ENCODE data around the gene RNF25.

RNF25 gene, protein sequence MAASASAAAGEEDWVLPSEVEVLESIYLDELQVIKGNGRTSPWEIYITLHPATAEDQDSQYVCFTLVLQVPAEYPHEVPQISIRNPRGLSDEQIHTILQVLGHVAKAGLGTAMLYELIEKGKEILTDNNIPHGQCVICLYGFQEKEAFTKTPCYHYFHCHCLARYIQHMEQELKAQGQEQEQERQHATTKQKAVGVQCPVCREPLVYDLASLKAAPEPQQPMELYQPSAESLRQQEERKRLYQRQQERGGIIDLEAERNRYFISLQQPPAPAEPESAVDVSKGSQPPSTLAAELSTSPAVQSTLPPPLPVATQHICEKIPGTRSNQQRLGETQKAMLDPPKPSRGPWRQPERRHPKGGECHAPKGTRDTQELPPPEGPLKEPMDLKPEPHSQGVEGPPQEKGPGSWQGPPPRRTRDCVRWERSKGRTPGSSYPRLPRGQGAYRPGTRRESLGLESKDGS

DNA sequence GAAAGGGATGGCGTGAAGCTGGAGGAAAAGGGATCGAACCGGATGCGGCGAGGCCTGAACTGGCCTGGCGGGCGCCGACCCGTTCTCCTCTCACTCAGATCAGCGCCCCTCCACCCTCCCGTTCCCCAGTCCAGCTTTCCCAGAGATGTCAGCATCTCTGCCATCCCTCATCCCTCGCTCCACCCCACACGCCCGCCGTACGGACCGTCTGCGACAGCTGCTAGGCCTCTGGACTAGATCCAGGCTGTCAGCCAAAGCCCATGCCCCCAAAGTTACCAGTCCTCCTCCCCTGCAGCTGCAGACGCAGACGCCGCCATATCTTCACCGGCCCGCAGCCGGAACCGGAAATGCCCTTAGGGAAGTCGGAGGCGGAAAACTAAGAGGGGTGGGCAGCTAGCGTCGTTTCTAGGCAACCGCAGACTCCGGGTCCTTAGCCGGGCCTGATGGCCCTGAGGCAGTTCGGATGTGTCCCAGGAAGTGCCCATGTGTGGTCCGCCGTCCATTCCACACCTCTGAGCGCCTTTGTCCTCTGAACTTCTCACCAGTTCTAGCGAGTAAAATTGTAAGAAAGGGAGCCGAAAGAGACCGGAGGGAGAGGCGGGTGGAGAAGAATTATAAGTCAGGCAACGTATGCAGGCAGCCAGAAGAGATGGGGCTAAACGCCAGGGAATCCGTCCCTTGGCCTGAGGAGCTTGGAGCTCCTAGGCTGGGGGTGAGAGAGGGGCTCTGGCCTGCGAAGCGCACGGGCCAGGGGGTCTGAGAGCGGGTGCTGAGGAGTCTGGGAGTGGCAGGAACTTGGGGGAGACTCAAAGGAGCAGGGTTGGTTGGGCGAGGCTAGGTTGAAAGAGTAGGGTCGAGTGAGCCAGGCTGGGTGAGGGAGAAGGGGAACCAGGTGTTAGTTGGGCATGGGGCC is at the start of gene RNF25, which contains the start of gene STK36:
Gene RNF25 (minus strand): TSS at position 349 of the 913 bp plus-strand sequence. CDS start 32 bp downstream, at position 317.
Gene STK36 (plus strand): TSS at position 433 of the 913 bp plus-strand sequence. CDS start 744 bp downstream, outside the sequence.
- peak; percentile 88 for DNase-seq

DNA sequence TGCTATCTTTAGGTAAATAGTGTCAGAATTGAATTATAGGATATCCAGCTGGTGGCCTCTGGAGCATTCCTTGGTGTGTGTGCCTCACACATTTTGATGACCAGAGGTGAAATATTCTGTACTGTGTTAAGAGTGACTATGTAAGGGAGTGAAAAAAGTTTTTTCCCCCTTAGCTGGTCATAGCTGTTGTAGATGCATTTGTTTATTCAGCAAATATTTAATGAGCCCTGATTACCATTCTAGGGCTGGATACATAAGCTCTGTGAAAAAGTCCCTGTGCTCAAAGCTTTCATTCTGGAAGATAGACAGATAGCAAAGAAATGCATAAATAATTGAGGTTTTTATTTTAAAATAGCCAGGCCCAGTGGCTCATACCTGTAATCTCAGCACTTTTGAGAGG is 49.7 kb upstream of the RNF25 start:
- DNase-seq = no peak

DNA sequence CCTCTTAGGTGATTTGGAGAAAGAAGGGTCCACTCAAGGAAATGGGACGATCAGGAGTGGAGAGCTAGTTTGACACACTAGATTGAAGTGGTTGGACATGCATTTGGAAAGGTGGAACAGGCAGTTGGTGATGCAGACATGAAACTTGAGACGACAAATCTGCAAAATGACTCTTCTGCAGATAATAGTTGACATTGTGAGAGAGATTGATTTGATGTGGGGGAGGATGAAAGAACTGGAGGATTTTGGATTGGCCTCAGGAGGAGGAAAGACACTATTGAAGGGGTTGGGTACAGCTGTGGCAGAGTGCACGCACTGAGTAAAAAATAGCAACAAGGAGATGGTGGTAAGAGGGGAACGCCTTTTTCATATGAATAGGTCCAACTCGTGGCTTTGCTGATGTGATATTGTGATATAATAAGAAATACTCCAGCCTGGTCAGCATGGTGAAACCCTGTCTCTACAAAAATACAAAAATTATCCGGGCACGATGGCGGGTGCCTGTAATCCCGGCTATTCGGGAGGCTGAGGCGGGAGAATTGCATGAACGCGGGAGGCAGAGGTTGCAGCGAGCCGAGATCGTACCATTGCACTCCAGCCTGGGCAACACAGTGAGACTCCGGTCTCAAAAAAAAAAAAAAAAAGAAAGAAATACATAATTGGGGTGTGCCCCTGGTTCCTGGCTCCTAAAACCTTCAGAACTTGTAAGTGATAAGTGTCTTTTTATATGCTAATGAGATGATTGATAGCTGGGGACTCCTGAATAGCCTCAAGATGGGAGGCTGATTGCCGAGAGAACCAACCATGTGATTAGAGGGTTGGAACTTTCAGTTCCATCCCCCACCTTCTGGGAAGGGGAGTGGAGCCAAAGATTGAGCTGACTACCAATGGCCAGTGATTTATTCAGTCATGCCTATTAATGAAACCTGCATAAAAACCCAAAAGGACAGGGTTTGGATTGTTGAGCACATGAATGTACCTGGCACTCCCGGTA is 48.5 kb upstream of the RNF25 start:
- DNase-seq = no peak

DNA sequence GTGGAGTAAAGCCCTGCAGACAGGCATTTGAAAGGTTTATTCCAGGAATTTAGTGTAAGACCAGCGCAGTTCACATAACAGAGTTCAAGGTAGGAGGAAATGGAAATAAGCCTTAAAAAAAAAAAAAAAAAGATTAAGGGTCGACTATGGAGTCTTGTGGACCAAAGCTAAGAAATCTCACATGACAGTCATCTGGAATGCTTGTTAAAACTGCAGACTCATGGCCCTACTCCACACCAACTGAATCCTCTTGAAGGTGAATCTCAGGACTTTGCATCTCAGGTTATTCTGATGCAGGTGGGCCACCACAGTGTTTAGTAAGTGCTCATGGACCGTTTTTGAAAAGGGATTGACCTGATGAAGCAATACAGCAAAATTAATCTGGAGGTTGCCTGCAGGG is 47.7 kb upstream of the RNF25 start:
- no peak for DNase-seq

DNA sequence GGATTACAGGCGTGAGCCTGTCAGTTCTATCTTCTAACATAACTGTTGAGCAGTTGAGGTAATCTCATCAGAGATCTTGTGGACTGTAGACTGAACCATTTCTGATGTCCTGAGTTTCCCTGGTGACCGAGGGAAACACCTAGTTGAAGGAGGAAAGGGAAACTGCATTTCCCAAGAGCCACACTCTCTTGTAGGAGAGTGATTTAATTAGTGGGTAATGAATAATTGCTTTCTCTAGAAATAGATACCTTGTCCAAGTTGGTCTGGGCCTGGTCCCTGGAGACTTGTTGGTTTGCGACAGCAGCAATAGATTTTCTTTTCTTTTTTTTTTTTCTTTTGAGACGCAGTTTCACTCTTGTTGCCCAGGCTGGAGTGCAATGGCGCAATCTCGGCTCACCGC is 46.3 kb upstream of the RNF25 start:
- DNase-seq = no peak

DNA sequence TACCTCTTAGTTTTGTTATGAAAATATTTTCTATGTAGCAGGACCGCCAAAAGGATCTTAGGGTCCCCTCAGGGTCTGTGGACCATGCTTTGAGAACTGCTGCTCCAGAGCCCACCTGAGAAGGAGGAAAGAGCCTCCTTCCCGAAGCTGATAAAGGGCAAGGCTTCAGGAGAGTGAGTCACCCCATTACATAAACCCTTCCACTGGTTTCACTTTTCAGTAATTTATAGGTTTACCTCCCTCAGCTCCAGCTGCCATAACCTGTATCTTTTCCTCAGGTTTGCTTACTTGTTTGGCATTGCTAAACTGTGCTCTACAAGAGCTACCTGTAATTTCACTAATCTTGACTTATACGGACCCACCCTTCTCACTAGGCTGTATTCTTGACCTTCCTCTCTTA is 45.5 kb upstream of the RNF25 start:
- DNase-seq = no peak

DNA sequence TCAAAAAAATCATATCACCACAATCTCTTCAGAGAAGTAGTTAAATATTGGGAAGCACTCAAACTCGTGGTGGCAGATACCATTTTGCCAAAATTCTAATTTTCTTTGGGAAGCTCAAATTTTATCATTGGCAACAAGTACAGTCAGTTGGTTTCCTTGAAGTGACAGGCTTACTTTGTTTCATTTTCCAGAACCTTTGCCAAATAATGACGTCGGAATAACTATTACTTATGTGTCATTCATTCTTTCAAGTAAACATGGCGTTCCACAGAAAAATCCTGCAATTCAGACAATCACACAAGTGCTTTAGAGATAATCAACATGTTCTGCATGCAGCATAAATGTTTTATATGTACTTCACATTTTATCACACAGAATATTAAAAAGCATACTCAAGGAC is 44.3 kb upstream of the RNF25 start:
- DNase-seq = no peak

DNA sequence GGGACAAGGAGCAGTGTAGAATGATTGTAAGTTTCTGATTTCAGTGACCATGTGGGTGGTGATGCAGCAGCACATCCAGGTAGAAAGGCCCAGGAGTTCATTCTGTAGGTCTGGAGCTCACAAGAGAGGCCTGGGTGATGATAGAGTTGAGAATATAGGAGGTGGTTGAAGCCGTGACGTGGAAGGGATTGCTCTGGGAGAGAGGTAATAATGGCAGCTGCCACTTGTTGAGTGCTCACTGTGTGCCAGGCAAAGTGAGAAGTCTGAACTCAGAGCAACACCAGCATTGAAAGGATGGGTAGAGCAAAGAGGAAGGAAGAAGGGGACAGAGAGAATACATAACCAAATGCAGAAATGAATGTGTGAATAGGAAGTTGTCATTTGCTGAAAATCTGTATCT is 42.1 kb upstream of the RNF25 start:
- DNase-seq = no peak

DNA sequence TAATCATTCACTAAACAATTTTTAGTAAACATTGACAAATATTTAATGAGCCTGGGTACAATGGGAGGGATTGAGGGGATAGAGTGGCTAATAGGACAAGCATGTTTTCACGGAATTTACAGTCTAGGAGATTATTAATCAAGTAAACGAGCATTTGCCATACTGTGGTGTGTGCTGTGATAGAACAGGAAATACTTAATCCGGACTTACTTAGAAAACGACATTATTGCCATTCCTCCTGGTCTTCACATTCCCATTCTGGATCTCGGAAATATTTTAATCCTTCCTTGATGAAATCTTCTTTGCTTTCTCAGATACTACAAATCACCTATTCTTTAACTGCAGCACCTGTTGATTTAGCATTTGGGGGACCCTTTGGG is 39.7 kb upstream of the RNF25 start:
- no peak for DNase-seq

DNA sequence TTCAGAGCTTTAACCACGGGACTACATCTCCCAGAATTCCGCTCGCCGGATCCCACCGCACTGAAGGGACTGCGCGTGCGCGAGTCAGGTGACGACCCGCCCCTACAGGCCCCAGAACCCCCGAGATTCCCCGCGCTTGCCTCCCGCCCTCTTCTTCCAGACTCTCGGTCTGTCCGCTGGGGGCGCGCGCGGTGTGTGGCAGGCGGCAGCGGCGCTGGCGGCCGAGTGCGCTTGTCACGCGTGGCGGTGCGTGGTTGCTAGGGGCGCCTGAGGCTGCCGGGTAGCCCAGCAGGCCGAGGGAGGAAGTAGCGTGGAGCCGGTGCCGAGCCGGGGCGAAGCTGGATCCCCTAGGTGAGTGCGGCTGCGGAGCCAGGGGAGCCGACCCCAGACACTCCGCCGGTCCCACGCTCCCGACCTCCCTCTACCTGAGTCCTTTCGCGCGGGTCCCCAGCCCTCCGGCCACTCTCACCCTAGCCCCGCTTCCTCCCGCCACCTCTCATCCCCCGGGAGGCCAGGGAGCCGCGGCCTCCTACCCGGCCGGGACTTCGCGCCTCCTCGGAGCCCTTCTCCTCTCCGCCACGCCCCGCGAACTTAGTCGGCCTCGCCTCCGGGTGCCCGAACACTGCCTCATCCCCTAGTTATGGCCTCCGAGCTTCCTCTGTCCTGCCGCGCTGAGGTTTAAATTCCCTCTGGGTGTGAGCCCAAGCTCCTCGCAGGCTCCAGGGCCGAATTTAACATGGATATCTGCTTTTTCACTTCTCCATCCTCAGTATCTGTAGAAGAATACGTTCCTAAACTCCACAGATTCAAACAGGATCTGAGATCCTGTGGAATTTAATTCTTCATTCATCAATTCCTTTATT is 39.1 kb upstream of the RNF25 start, which contains the start of gene TTLL4:
Gene TTLL4 (plus strand): TSS at position 149 of the 863 bp plus-strand sequence. CDS start 26,842 bp downstream, outside the sequence.
- peak; percentile 95 for DNase-seq

DNA sequence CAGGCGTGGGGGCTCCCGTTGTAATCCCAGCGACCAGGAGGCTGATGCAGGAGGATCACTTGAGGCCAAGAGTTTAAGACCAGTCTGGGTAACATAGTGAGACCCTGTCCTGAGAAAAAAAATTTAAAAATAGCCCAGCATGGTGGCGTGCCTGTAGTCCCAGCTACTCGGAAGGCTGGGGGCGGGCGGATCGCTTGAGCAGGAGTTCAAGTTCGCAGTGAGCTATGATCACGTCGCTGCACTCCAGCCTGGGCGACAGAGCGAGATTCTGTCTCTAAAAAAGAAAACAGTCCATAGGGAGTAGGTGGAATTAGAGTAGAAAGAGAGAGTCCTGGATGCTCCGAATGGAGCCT is 38.5 kb upstream of the RNF25 start:
- no peak for DNase-seq

DNA sequence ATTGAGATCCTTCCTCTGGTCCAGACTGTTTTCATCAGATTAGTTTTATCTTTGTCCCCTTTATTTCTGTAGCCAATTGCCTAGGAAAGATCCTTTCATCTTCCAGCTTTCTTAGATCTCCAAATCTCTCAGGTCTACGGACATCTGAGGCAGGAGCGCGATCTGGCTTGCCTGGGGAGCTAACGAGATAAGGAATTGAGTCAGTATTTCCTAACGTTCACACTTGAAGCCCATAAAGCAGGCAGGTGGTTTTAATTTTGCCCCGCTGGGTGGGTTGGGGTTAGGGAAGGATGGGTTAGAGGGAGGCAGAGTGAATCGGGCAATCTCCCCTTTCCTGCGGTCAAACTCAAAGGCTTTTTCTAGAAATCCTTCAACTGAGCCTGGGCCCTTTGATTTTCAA is 38.1 kb upstream of the RNF25 start:
- no peak for DNase-seq

DNA sequence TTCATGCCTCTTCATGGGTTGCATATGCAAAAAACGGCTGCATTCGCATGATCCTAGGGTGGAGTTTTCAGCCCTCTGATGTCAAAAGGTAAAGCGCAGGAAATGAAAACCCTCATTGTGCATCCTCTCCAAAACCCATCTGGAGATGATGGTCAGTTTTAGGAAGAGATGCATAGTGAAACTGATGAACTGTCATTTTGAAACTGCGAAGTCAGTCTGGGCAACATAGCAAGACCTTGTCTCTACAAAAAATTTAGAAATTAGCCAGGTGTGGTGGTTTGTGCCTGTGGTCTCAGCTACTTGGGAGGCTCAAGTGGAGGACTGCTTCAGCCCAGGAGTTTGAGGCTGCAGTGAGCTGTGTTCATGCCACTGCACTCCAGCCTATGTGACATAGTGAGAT is 36.3 kb upstream of the RNF25 start:
- DNase-seq = no peak

DNA sequence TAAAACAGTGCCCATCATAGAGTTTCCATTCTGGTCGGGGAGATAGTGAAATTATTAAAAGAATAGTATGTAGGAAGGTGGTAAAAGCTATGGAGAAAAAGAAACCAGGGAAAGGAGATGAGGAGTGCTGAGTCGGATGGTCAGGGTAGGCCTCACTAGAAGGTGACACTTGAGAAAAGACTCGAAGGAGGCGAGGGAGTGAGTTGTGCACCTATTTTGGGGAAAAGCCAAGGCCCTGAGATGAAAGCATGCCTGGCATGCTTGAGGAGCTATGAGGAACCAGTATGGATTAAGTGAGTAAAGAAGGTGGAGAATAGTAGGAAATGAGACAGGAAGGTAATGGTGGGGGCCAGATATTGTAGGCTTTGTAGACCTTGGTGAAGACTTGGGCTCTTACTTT is 31.5 kb upstream of the RNF25 start:
- no peak for DNase-seq

DNA sequence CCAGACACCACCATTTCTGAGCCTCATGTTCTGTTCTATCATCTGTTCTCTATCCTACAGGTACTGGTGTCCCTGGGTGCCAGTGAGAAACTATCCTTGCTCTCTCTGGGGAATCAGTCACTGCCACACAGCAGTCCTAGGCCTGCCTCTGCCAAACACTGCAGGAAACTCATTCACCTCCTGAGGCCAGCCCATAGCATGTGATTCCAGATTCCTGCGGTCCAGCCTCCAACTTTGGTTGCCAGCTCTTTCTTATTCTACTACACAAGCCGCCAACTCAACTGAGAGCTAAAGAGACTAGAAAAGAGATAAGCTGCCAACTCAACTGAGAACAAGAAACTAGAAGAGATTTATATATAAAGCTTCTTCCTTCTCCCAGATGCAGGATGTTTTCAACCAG is 30.0 kb upstream of the RNF25 start:
- no peak for DNase-seq

DNA sequence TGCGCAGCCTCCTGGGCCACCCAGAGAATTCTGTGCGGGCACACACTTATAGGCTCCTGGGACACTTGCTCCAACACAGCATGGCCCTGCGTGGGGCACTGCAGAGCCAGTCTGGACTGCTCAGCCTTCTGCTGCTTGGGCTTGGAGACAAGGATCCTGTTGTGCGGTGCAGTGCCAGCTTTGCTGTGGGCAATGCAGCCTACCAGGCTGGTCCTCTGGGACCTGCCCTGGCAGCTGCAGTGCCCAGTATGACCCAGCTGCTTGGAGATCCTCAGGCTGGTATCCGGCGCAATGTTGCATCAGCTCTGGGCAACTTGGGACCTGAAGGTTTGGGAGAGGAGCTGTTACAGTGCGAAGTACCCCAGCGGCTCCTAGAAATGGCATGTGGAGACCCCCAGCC is 27.1 kb upstream of the RNF25 start:
- DNase-seq = no peak

DNA sequence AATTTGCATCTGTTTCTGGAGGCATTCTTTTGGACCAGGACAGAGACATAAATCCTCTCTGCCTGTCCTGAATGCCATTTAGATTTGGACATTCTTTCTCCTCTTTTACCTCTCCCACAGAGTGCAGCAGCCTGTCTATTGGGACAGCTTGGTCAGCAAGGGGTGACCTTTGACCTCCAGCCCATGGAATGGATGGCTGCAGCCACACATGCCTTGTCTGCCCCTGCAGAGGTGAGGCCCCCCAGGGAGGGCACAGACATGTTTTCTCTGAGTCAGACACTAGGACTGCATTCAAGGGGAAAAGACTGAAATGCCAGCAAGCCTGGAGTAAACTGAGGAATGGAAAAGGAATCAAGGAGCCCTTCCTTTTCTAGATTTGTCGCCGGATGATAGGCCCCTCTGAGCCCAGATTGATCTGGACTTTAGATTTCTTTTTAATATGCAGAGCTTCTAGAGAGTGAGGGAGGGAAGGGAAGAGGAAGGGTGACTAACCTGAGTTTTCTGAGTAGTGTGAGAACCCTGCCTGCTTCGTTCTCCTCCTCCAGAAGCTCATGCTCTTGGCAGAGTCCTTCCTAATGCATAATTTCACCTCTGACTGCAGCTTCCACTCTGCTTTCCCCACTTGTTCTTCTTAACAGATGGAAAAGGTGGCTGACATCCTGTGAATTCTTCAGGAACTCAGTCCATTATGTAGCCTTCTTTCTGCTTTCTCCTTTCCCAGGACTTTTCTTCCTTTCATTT is 22.8 kb upstream of the RNF25 start:
- DNase-seq = no peak

DNA sequence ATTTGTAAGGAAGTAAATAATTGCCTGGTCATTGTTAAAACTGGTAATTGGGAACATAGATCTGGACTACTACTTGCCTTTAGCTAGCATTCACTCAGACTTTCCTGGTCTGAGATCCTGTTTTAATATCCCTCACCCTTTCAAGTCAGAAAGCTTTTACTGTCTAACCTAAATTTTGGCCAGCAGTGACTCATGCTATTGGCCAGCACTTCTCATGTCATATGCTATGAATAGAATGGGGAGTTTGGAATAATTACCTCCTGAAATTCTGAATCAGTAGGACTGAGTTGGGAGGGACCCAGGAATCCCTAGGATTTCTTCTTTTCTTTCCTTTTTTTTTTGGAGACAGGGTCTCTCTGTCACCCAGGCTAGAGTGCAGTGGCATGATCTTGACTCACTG is 19.4 kb upstream of the RNF25 start:
- DNase-seq = no peak

DNA sequence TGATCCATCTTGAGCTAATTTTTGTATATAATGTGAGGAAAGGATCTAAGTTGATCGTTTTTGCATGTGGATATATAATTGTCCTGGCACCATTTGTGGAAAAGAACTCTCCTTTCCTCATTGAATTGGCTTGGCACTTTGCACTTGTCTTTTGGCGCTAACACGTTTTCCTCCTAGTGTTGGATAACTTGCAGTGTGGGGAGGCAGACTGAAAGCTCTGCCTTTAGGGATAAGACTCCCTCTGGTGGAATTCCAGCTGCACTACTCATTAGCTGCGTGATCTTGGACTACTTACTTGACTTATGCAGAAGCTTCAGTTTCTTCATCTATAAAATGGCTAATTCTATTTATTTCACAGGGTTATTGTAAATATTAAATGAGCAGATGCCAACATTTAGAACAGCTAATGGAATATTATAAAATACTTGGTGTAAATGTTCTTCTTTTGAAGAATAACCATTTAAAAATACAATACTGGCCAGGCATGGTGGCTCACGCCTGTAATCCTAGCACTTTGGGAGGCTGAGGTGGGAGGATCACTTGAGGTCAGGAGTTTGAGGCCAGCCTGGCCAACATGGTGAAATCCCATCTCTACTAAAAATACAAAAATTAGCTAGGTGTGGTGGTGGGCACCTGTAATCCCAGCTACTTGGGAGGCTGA is 15.7 kb upstream of the RNF25 start:
- peak; percentile 86 for DNase-seq

DNA sequence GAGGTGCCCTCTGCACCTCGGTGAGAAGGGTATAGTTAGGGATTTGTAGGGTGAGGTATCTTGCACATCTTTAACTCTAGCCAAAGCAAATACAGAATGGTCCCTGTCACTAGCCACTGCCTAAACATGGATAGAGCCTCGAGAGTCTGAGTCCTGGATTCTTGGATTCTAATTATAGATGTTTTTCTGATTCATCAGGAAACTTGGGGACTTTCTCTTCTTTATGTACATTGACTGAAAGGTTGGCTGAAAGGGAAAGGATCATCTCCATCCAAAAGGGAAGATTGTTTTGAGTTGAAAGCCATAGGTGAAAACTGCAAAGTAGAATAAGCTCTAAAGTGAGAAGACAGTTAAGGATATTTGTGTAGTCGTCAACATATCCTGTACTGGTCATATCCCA is 8.3 kb upstream of the RNF25 start:
- DNase-seq = no peak

All from NCI-H1694 (cell line).